Right lobe of liver (tissue), 6 donors: ENCODE measurements around the gene RTN4. TPM values are rescaled to one million over a fixed set of nuclear protein-coding genes. Genes with fewer than 3 reads are reported as not detected.

Source experiments
- ATAC-seq, 4 donors: fragments of 200-7000 bp; cut with Tn5 transposase; one replicate each; pipeline ENCODE4 v1.9.1; 2020; ENCODE audit warnings: mild to moderate bottlenecking in 4 of 4, moderate library complexity in 4 of 4
- DNase-seq, 3 donors: peaks; one replicate each; pipeline ENCODE4 v3.0.0-alpha.2; 2020
- H3K27ac ChIP-seq, 3 donors: fragments of 200-600 bp; one replicate each; pipeline ENCODE4 v1.8.0; 2022
- H3K27me3 ChIP-seq, 2 donors: fragments of 200-600 bp; one replicate each; pipeline ENCODE4 v1.8.0; 2022
- H3K36me3 ChIP-seq, 4 donors: fragments of 200-600 bp; sonication (generic) in 1 of 4; one replicate each; pipeline versions ENCODE4 v1.5.1 to v1.8.0; 2017 to 2022; ENCODE audit warnings: control low read depth in 1 of 4
- H3K4me1 ChIP-seq, 4 donors: fragments of 200-600 bp; sonication (generic) in 1 of 4; one replicate each; pipeline versions ENCODE4 v1.5.1 to v1.8.0; 2017 to 2022; ENCODE audit warnings: control low read depth in 1 of 4
- H3K4me3 ChIP-seq, 3 donors: fragments of 200-600 bp; one replicate each; pipeline ENCODE4 v1.8.0; 2022
- H3K9me3 ChIP-seq, 4 donors: fragments of 200-600 bp; sonication (generic) in 1 of 4; one replicate each; pipeline versions ENCODE4 v1.5.1 to v1.8.0; 2017 to 2022; ENCODE audit warnings: control low read depth in 1 of 4
- POLR2A ChIP-seq: fragments of 450-650 bp; IDR thresholded peaks from one replicate; pipeline ENCODE4 v1.6.1; 2017; ENCODE audit warnings: antibody characterized with exemption, mild to moderate bottlenecking
- WGBS: methylation state at CpG from one replicate; pipeline ENCODE4 v1.1.6; 2018; ENCODE audit warnings: low coverage, low lambda C conversion rate; ENCODE audit not compliant: insufficient coverage; ENCODE audit errors: missing lambda C conversion rate; 5-methylcytosine and 5-hydroxymethylcytosine counted together
- intact Hi-C, 2 donors: fragments of 100-400 bp; cut with DNase I; formaldehyde crosslinking; loops; one replicate each; pipeline versions ENCODE4 v1.11.2 to v1.14.1; 2022
- total RNA-seq, 6 experiments: library from RNA; depleted of rRNA in 2 of 6; stranded (reverse); fragments of >200 nt in 2 of 6; fragmentation: NEBNext Ultra II Directional in 3 of 6; extraction: Animal tissue kit (Norgen Biotek cat#: 25700) in 3 of 6; gene quantifications; one replicate each; pipeline versions ENCODE4 v1.1.0 to v1.2.4, GENCODE V29; 2016 to 2023
- TF ChIP-seq, protein P1 (sequence below), 4 donors: fragments of 200-600 bp in 3 of 4; fragments of 450-650 bp in 1 of 4; IDR thresholded peaks; one replicate each; pipeline versions ENCODE4 v1.5.1 to v1.8.0; 2016 to 2022; ENCODE audit warnings: antibody characterized with exemption in 4 of 4, mild to moderate bottlenecking in 2 of 4
- donor health status: DM: no; HTN: yes; CAD: no.
- donor health status: DM: no; HTN: no; CAD: no.
- donor health status: DM: no; HTN: no; CAD: no.
- donor health status: DM: no; HTN: yes; CAD: no.
- donor health status: DM: no; HTN: yes; CAD: no.

Gene RTN4
- total RNA-seq, 6 experiments from 2014 or later: 126 to 195 (median 177) TPM

- DNase-seq (no peak), ATAC-seq (peak; percentile 47 to 78 (median 64))
- Histone ChIP-seq H3K4me3 (no peak overlapping the region), H3K36me3 (no peaks in the 10 kb centered on the region), H3K9me3 (no peaks in the 10 kb centered on the region), H3K27ac (no peak overlapping the region), H3K27me3 (no peaks in the 10 kb centered on the region), H3K4me1 (peaks cover 0 to 3% (median 0%) of the 10 kb centered on the region in 4 donors)
- intact Hi-C loops: loop anchor here (10.0 kb wide), 2 partner anchors 129 to 139 kb away; no protein-coding TSS in a partner anchor
- TF ChIP-seq POLR2A: no peak
- WGBS: 50% methylated on average over 2 of the region's 2 CpGs
Observed at GRCh38 chr2:55026202-55026601, 24.0 kb downstream of the RTN4 start.

- H3K27me3 ChIP-seq: no peaks in the 10 kb centered on the region
- H3K9me3 ChIP-seq: no peaks in the 10 kb centered on the region
- no peak overlapping the region for H3K27ac ChIP-seq
- WGBS: 81% methylated on average over 2 of the region's 2 CpGs
- DNase-seq (no peak), ATAC-seq (no peak)
- H3K4me1 ChIP-seq: peaks cover 0 to 3% (median 0%) of the 10 kb centered on the region in 4 donors
- no peaks in the 10 kb centered on the region for H3K36me3 ChIP-seq
- no peak overlapping the region for H3K4me3 ChIP-seq
- intact Hi-C loops: loop anchor here (10.0 kb wide), 2 partner anchors 129 to 139 kb away; no protein-coding TSS in a partner anchor
- TF ChIP-seq, protein P1, sequence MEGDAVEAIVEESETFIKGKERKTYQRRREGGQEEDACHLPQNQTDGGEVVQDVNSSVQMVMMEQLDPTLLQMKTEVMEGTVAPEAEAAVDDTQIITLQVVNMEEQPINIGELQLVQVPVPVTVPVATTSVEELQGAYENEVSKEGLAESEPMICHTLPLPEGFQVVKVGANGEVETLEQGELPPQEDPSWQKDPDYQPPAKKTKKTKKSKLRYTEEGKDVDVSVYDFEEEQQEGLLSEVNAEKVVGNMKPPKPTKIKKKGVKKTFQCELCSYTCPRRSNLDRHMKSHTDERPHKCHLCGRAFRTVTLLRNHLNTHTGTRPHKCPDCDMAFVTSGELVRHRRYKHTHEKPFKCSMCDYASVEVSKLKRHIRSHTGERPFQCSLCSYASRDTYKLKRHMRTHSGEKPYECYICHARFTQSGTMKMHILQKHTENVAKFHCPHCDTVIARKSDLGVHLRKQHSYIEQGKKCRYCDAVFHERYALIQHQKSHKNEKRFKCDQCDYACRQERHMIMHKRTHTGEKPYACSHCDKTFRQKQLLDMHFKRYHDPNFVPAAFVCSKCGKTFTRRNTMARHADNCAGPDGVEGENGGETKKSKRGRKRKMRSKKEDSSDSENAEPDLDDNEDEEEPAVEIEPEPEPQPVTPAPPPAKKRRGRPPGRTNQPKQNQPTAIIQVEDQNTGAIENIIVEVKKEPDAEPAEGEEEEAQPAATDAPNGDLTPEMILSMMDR (IDR thresholded peaks at IDR 0.05): no peak
- no peak for TF ChIP-seq POLR2A
Observed at GRCh38 chr2:55025627-55026026, 24.6 kb downstream of the RTN4 start.

- Histone ChIP-seq H3K27ac (no peak overlapping the region), H3K4me1 (peaks cover 0 to 3% (median 0%) of the 10 kb centered on the region in 4 donors), H3K36me3 (no peaks in the 10 kb centered on the region), H3K27me3 (no peaks in the 10 kb centered on the region), H3K9me3 (no peaks in the 10 kb centered on the region), H3K4me3 (no peak overlapping the region)
- no peak for DNase-seq
- WGBS: 56% methylated on average over 2 of the region's 2 CpGs
- intact Hi-C loops: loop anchor here (10.0 kb wide), 2 partner anchors 130 to 140 kb away; no protein-coding TSS in a partner anchor
- TF ChIP-seq, protein P1 (IDR thresholded peaks at IDR 0.05): no peak
- no peak for TF ChIP-seq POLR2A
- no peak for ATAC-seq
Observed at GRCh38 chr2:55025082-55025481, 25.2 kb downstream of the RTN4 start.

DNA sequence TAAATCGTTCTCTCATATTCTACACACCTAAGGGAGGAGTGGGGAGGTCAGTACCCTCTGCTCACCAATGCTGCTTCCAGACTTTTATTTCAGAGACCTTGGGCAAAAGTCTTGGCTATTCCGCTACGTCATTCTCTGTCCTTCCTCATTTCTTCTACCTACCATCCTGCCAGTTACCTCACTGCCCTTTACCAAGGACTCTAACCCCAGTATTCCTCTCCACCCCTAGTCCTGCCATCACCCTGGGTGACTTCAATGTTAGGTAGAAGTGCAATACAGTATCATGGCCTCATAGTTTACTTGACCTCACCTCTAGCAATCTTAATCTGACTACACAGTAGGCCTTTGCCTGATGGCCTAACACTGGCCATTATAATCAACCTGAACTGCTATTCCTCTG, 27.8 kb downstream of the RTN4 start:
- Histone ChIP-seq H3K4me1 (peaks cover 0 to 3% (median under 1%) of the 10 kb centered on the region in 4 donors), H3K9me3 (no peaks in the 10 kb centered on the region), H3K27ac (no peak overlapping the region), H3K4me3 (no peak overlapping the region), H3K27me3 (no peaks in the 10 kb centered on the region), H3K36me3 (no peaks in the 10 kb centered on the region)
- intact Hi-C loops: loop anchor here (10.0 kb wide), 2 partner anchors 132 to 142 kb away; no protein-coding TSS in a partner anchor
- no peak for TF ChIP-seq POLR2A
- no peak for ATAC-seq
- no peak for DNase-seq
- WGBS: 73% methylated on average over 3 of the region's 3 CpGs

GRCh38 chr2:55019526-55020258, 30.6 kb downstream of the RTN4 start:
- ATAC-seq: peak in 2 of 4 donors; percentile 6 to 26
- peaks cover 0 to 6% (median under 1%) of the 10 kb centered on the region in 4 donors for H3K4me1 ChIP-seq

More at GRCh38 chr2:55019526-55020258, 30.6 kb downstream of the RTN4 start:
- H3K4me3 ChIP-seq: no peak overlapping the region
- H3K9me3 ChIP-seq: no peaks in the 10 kb centered on the region
- intact Hi-C loops: loop anchor here (10.0 kb wide), 3 partner anchors 115 to 145 kb away; no protein-coding TSS in a partner anchor
- DNase-seq: no peak
- H3K27ac ChIP-seq: no peak overlapping the region
- no peaks in the 10 kb centered on the region for H3K36me3 ChIP-seq
- TF ChIP-seq POLR2A: no peak
- TF ChIP-seq, protein P1 (IDR thresholded peaks at IDR 0.05): no peak
- WGBS: 60% methylated on average over 5 of the region's 5 CpGs
- no peaks in the 10 kb centered on the region for H3K27me3 ChIP-seq
